GM12878 (cell line): ENCODE results near the gene UEVLD. TPM values are rescaled to one million over a fixed set of nuclear protein-coding genes. Genes with fewer than 3 reads are reported as not detected.

Source experiments
- CBFB ChIP-seq: IDR thresholded peaks from 2 replicates; pipeline ENCODE4 v1.6.1; 2016; ENCODE audit warnings: antibody characterized with exemption, low read depth
- CUX1 ChIP-seq: IDR thresholded peaks from 2 replicates; pipeline ENCODE4 v1.6.1; 2012; ENCODE audit warnings: improper control_type of control experiment, low read depth, low read length; ENCODE audit not compliant: insufficient replicate concordance
- EZH2 ChIP-seq: IDR thresholded peaks from 2 replicates; pipeline ENCODE4 v1.6.1; 2012; ENCODE audit warnings: low read depth, mild to moderate bottlenecking, control low read depth, inconsistent platforms, low read length, borderline replicate concordance; ENCODE audit not compliant: control insufficient read depth
- FOXM1 ChIP-seq: IDR thresholded peaks from 2 replicates; pipeline ENCODE4 v1.6.1; 2012; ENCODE audit warnings: low read depth, mild to moderate bottlenecking, inconsistent platforms, low read length, moderate library complexity
- HDGF ChIP-seq: fragments of 450-650 bp; IDR thresholded peaks from 2 replicates; pipeline ENCODE4 v1.6.1; 2016; ENCODE audit warnings: antibody characterized with exemption
- POLR2AphosphoS2 ChIP-seq: IDR thresholded peaks from 2 replicates; pipeline ENCODE4 v1.6.1; 2011; ENCODE audit warnings: low read depth, mild to moderate bottlenecking, low read length, improper control_type of control experiment, moderate library complexity
- RB1 ChIP-seq: fragments of 450-650 bp; formaldehyde crosslinking; IDR thresholded peaks from 2 replicates; pipeline ENCODE4 v1.6.1; 2017; ENCODE audit warnings: mild to moderate bottlenecking, borderline replicate concordance
- RCOR1 ChIP-seq: conservative IDR thresholded peaks from 2 replicates; pipeline ENCODE4 v1.6.1; 2012; ENCODE audit warnings: low read depth, low read length, improper control_type of control experiment
- SREBF2 ChIP-seq: IDR thresholded peaks from 2 replicates; pipeline ENCODE4 v1.6.1; 2012; ENCODE audit warnings: mild to moderate bottlenecking, low read length
- SRF ChIP-seq, 2 experiments: IDR thresholded peaks; 2 replicates each; pipeline ENCODE4 v1.6.1; 2011; ENCODE audit warnings: low read depth in 2 of 2, low read length in 2 of 2, mild to moderate bottlenecking in 1 of 2, moderate library complexity in 1 of 2
- polyA plus RNA-seq, 11 experiments: library from polyadenylated mRNA; depleted of rRNA in 4 of 11; unstranded in 6 of 11; stranded (reverse) in 5 of 11; fragments of >200 nt; fragmentation: Nextera tagmentation in 4 of 11; fragmentation: Illumina TruSeq in 1 of 11; extraction: Ambion mirVana in 4 of 11; extraction: Trizol in 1 of 11; gene quantifications; 1 replicate in 1 of 11; 2 replicates in 10 of 11; pipeline versions ENCODE4 v1.2.1 to v1.2.3, GENCODE V29; 2011 to 2016; ENCODE audit warnings: inconsistent platforms in 2 of 11, missing spikeins in 2 of 11, low read depth in 1 of 11
- total RNA-seq, 4 experiments: library from RNA; depleted of rRNA in 3 of 4; stranded (reverse); fragments of >200 nt in 3 of 4; fragmentation: Illumina TruSeq in 1 of 4; extraction: Trizol in 1 of 4; gene quantifications; 2 replicates each; pipeline versions ENCODE4 v1.2.1 to v1.2.3, GENCODE V29; 2013 to 2021
- TF ChIP-seq, protein P1 (sequence below): fragments of 450-650 bp; IDR thresholded peaks from 2 replicates; pipeline ENCODE4 v1.6.1; 2017; ENCODE audit warnings: antibody characterized with exemption, mild to moderate bottlenecking, moderate library complexity
- TF ChIP-seq, protein P2 (sequence below): IDR thresholded peaks from 2 replicates; pipeline ENCODE4 v1.6.1; 2011; ENCODE audit warnings: mild to moderate bottlenecking, low read depth, low read length, moderate library complexity; ENCODE audit not compliant: insufficient replicate concordance
- TF ChIP-seq, protein P3 (sequence below): fragments of 450-650 bp; IDR thresholded peaks from 2 replicates; pipeline ENCODE4 v1.6.1; 2018; ENCODE audit warnings: mild to moderate bottlenecking, low read depth, moderate library complexity; ENCODE audit not compliant: partially characterized antibody

The UEVLD gene
- total and polyA plus RNA-seq, 10 of the 15 experiments (the other 5 are each of a cell fraction or from before 2014, with no cell fraction given) = 6.5 to 16.3 (median 13.4) TPM

DNA sequence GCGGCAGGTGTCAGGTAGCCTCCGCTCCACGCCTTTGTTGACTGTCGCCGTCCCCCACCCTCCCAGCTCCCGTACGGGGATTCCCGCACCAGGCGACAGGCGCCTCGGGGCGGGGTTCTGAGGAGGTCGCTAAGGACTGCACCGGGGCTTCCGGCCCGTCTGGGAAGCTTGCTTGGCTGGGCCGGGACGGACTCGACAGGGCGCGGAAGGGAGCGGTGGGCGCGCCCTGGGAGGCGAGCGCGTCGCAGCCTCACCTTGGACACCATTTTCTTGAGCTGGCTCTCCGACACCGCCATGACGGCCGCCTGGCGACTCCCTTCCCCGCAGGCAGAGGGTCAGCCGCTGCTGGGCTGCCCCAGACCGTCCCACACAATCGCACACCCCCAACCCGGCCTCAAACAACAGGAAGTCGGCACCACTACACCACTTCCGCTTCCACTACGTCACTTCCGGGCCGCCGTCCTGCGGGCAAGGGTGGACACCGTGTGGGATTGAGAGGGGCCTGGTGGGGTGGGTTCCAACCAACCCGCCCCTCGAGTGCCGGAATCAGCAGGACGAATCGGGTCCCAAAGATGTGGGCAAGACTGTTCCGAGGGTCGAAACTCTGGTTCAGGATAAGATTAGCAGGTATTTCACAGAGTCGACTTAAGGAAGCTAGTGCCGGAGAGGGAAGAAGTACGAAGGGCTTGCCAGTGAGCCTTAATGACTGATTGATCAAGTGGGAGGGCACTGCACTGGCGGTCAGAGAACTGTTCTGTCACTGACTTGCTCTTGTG, 61.8 kb downstream of the UEVLD start, which contains the start of gene TSG101 (continued):
- TF ChIP-seq, protein P1, sequence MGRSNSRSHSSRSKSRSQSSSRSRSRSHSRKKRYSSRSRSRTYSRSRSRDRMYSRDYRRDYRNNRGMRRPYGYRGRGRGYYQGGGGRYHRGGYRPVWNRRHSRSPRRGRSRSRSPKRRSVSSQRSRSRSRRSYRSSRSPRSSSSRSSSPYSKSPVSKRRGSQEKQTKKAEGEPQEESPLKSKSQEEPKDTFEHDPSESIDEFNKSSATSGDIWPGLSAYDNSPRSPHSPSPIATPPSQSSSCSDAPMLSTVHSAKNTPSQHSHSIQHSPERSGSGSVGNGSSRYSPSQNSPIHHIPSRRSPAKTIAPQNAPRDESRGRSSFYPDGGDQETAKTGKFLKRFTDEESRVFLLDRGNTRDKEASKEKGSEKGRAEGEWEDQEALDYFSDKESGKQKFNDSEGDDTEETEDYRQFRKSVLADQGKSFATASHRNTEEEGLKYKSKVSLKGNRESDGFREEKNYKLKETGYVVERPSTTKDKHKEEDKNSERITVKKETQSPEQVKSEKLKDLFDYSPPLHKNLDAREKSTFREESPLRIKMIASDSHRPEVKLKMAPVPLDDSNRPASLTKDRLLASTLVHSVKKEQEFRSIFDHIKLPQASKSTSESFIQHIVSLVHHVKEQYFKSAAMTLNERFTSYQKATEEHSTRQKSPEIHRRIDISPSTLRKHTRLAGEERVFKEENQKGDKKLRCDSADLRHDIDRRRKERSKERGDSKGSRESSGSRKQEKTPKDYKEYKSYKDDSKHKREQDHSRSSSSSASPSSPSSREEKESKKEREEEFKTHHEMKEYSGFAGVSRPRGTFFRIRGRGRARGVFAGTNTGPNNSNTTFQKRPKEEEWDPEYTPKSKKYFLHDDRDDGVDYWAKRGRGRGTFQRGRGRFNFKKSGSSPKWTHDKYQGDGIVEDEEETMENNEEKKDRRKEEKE = no peak
- TF ChIP-seq FOXM1 = no peak
- TF ChIP-seq RCOR1 = no peak
- TF ChIP-seq, protein P2, sequence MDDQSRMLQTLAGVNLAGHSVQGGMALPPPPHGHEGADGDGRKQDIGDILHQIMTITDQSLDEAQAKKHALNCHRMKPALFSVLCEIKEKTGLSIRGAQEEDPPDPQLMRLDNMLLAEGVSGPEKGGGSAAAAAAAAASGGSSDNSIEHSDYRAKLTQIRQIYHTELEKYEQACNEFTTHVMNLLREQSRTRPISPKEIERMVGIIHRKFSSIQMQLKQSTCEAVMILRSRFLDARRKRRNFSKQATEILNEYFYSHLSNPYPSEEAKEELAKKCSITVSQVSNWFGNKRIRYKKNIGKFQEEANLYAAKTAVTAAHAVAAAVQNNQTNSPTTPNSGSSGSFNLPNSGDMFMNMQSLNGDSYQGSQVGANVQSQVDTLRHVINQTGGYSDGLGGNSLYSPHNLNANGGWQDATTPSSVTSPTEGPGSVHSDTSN = no peak
- TF ChIP-seq, protein P3, sequence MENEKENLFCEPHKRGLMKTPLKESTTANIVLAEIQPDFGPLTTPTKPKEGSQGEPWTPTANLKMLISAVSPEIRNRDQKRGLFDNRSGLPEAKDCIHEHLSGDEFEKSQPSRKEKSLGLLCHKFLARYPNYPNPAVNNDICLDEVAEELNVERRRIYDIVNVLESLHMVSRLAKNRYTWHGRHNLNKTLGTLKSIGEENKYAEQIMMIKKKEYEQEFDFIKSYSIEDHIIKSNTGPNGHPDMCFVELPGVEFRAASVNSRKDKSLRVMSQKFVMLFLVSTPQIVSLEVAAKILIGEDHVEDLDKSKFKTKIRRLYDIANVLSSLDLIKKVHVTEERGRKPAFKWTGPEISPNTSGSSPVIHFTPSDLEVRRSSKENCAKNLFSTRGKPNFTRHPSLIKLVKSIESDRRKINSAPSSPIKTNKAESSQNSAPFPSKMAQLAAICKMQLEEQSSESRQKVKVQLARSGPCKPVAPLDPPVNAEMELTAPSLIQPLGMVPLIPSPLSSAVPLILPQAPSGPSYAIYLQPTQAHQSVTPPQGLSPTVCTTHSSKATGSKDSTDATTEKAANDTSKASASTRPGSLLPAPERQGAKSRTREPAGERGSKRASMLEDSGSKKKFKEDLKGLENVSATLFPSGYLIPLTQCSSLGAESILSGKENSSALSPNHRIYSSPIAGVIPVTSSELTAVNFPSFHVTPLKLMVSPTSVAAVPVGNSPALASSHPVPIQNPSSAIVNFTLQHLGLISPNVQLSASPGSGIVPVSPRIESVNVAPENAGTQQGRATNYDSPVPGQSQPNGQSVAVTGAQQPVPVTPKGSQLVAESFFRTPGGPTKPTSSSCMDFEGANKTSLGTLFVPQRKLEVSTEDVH = peak; percentile 88
- TF ChIP-seq EZH2 = no peak
- TF ChIP-seq SREBF2 = peak; percentile 58; the same call in 1 of the 2 replicates
- peak; percentile 94 for TF ChIP-seq CBFB
- TF ChIP-seq POLR2AphosphoS2 = peak; percentile 67; the same call in 1 of the 2 replicates
- no peak; the same call in 1 of the 2 replicates for TF ChIP-seq HDGF
- peak; percentile 64; the same call in 1 of the 2 replicates for TF ChIP-seq RB1
- 0 out of 4 replicates have a peak, but pooled peaks of 1 of the 2 experiments have one; percentile 45 for TF ChIP-seq SRF (IDR thresholded peaks at IDR 0.05; ENCODE audit: low read depth in 2 of 2, low read length in 2 of 2)
- TF ChIP-seq CUX1 = no peak
